ENCODE data around the gene S100A8.

DNA sequence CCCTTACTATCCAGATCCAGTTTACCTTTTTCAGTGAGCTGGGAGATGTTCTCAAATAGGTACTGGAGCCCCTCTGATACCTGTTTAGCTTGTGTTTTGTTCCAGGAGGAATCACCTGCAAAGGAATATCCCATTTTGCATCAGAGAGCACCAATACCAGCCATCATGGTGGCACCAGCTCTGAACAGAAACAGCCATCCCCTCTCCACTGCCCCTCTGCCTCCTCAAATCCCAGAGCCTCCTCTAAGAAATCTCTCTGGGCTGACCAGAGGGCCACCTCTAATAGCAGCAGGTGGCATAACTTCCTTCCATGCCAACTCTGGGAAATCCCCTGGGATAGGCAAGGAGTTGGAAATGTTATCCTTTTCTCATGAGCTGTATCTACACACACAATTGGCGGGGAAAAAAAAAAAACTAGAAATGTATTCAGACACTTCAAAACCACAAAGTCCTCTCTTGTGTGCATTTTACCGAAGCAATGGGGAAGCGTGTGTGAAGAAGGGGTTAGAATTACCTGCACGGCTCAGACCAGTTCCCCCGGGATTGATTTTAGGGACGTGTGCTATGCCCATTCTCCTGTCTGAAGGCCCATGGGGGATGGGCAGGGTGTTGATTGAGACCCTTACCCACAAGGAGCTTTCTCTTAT is 44.7 kb downstream of the S100A8 start:
- TF ChIP-seq, protein P1, sequence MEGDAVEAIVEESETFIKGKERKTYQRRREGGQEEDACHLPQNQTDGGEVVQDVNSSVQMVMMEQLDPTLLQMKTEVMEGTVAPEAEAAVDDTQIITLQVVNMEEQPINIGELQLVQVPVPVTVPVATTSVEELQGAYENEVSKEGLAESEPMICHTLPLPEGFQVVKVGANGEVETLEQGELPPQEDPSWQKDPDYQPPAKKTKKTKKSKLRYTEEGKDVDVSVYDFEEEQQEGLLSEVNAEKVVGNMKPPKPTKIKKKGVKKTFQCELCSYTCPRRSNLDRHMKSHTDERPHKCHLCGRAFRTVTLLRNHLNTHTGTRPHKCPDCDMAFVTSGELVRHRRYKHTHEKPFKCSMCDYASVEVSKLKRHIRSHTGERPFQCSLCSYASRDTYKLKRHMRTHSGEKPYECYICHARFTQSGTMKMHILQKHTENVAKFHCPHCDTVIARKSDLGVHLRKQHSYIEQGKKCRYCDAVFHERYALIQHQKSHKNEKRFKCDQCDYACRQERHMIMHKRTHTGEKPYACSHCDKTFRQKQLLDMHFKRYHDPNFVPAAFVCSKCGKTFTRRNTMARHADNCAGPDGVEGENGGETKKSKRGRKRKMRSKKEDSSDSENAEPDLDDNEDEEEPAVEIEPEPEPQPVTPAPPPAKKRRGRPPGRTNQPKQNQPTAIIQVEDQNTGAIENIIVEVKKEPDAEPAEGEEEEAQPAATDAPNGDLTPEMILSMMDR (IDR thresholded peaks at IDR 0.05 in 2 of 3, conservative IDR thresholded peaks at IDR 0.05 in 1 of 3; ENCODE audit: borderline replicate concordance in 1 of 3, insufficient read depth in 1 of 3, low read depth in 2 of 3, low read length in 2 of 3) = no peak
- TF ChIP-seq RAD21 (IDR thresholded peaks at IDR 0.05; ENCODE audit: low read depth) (no peak), POLR2A (IDR thresholded peaks at IDR 0.05; ENCODE audit: borderline replicate concordance, extremely low read depth, insufficient read depth, insufficient read length) (no peak), SP1 (IDR thresholded peaks at IDR 0.05; ENCODE audit: low read depth) (no peak), SRF (IDR thresholded peaks at IDR 0.05; ENCODE audit: low read depth) (no peak), POLR2AphosphoS5 (IDR thresholded peaks at IDR 0.05; ENCODE audit: low read depth, low read length) (no peak), EZH2 (IDR thresholded peaks at IDR 0.05) (no peak)
- TF ChIP-seq, protein P2, sequence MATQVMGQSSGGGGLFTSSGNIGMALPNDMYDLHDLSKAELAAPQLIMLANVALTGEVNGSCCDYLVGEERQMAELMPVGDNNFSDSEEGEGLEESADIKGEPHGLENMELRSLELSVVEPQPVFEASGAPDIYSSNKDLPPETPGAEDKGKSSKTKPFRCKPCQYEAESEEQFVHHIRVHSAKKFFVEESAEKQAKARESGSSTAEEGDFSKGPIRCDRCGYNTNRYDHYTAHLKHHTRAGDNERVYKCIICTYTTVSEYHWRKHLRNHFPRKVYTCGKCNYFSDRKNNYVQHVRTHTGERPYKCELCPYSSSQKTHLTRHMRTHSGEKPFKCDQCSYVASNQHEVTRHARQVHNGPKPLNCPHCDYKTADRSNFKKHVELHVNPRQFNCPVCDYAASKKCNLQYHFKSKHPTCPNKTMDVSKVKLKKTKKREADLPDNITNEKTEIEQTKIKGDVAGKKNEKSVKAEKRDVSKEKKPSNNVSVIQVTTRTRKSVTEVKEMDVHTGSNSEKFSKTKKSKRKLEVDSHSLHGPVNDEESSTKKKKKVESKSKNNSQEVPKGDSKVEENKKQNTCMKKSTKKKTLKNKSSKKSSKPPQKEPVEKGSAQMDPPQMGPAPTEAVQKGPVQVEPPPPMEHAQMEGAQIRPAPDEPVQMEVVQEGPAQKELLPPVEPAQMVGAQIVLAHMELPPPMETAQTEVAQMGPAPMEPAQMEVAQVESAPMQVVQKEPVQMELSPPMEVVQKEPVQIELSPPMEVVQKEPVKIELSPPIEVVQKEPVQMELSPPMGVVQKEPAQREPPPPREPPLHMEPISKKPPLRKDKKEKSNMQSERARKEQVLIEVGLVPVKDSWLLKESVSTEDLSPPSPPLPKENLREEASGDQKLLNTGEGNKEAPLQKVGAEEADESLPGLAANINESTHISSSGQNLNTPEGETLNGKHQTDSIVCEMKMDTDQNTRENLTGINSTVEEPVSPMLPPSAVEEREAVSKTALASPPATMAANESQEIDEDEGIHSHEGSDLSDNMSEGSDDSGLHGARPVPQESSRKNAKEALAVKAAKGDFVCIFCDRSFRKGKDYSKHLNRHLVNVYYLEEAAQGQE (IDR thresholded peaks at IDR 0.05; ENCODE audit: low read depth) = no peak
- TF ChIP-seq, protein P3, sequence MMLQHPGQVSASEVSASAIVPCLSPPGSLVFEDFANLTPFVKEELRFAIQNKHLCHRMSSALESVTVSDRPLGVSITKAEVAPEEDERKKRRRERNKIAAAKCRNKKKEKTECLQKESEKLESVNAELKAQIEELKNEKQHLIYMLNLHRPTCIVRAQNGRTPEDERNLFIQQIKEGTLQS (IDR thresholded peaks at IDR 0.05) = no peak
- TF ChIP-seq, protein P4, sequence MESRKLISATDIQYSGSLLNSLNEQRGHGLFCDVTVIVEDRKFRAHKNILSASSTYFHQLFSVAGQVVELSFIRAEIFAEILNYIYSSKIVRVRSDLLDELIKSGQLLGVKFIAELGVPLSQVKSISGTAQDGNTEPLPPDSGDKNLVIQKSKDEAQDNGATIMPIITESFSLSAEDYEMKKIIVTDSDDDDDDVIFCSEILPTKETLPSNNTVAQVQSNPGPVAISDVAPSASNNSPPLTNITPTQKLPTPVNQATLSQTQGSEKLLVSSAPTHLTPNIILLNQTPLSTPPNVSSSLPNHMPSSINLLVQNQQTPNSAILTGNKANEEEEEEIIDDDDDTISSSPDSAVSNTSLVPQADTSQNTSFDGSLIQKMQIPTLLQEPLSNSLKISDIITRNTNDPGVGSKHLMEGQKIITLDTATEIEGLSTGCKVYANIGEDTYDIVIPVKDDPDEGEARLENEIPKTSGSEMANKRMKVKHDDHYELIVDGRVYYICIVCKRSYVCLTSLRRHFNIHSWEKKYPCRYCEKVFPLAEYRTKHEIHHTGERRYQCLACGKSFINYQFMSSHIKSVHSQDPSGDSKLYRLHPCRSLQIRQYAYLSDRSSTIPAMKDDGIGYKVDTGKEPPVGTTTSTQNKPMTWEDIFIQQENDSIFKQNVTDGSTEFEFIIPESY (IDR thresholded peaks at IDR 0.05; ENCODE audit: extremely low read depth, insufficient replicate concordance, low read length) = no peak

All from HCT116 (cell line).